Choroid plexus epithelial cell (primary cell): Measurements from ENCODE around the gene EPHA2.
"Not testable (repeated sequence)": the region's sequence is repeated elsewhere in the genome, so short reads cannot be mapped to it uniquely, and the experiment has no call there.

ENCODE experiments used
- DNase-seq: peaks from one replicate; pipeline ENCODE4 v3.0.0-alpha.2; 2010; ENCODE audit warnings: low read depth
- H3K4me3 ChIP-seq: 2 replicates; pipeline ENCODE4 v1.5.1; 2011; ENCODE audit warnings: low read depth, mild to moderate bottlenecking, control low read depth, low read length, moderate library complexity
- TF ChIP-seq, protein P1 (sequence below): conservative IDR thresholded peaks from 2 replicates; pipeline ENCODE4 v1.5.1; 2011; ENCODE audit warnings: low read depth, mild to moderate bottlenecking, control low read depth, inconsistent platforms, low read length, moderate library complexity

The EPHA2 gene

DNA sequence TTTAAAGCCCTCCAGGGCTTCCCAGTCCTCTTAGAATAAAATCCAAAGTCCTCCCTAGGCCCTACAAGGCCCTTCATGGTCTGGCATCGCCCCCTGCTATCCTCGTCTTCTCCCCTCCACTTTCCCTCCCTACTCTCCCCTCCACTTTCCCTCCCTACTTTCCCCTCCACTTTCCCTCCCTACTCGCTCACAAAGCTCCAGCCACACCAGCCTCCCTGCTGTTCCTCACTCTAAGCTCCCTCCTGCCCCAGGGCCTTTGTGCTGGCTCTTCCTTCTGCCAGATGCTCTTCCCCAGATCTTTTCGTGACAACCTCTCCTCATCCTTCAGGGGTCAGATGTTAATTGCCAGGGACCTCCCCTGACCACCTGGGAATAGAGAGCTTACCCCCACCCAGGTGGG, 43.8 kb upstream of the EPHA2 start:
- TF ChIP-seq, protein P1, sequence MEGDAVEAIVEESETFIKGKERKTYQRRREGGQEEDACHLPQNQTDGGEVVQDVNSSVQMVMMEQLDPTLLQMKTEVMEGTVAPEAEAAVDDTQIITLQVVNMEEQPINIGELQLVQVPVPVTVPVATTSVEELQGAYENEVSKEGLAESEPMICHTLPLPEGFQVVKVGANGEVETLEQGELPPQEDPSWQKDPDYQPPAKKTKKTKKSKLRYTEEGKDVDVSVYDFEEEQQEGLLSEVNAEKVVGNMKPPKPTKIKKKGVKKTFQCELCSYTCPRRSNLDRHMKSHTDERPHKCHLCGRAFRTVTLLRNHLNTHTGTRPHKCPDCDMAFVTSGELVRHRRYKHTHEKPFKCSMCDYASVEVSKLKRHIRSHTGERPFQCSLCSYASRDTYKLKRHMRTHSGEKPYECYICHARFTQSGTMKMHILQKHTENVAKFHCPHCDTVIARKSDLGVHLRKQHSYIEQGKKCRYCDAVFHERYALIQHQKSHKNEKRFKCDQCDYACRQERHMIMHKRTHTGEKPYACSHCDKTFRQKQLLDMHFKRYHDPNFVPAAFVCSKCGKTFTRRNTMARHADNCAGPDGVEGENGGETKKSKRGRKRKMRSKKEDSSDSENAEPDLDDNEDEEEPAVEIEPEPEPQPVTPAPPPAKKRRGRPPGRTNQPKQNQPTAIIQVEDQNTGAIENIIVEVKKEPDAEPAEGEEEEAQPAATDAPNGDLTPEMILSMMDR: no peak

DNA sequence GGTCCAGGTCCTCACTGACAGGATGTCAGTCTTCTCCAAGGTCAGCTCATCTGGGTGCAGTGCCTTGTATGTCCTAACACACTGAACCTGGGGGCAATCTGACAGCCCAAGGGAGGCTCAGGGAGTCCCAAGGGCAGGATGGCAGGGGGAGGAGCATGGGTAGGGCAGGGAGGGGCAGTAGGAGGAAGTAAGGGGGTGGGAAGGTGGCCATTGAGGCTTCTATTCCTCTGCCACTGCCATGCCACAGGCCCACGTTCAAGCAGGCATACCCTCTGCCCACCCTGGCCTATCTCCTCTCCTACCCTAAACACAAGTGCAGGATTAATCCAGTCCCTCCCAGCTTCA, 43.3 kb upstream of the EPHA2 start:
- DNase-seq: no peak
- H3K4me3 ChIP-seq: no peak overlapping the region
- TF ChIP-seq, protein P1: no peak

More for the DNA sequence above, 43.8 kb upstream of the EPHA2 start:
- no peak for DNase-seq
- H3K4me3 ChIP-seq: no peak overlapping the region

DNA sequence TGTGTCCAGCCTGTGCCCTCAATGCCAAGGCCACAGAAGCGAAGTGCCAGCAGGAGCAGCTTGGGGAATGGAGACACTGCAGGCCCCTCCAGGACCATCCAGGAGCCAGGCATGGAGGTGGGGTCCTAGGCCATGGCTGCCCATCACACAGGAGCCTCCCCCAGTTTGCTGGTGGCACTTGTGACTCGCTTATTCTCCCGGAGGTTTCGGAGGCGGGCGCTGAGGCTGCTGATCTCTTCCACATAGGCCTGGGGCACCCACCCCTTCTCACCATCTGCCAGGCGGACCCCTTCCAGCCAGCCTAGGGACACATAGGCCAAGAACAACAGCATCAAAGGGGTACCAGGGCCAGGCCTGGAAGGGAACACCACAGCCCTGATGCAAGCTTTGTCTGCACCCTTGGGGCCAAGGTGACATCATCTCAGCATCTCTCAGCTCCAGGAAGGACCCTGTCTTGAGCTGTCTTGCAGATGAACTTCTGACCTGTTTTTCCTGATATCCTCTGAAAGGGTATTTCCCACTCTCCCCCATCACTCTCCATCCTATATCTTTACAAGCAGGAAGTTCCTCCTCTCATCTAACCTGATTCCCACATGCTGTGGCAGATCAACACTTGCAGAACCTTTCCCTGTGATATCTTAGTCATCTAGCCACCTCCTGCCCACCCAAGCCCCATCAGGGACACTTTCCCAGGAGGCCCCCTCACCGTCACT, 42.7 kb upstream of the EPHA2 start:
- H3K4me3 ChIP-seq: no peak overlapping the region
- TF ChIP-seq, protein P1: no peak
- DNase-seq: no peak

DNA sequence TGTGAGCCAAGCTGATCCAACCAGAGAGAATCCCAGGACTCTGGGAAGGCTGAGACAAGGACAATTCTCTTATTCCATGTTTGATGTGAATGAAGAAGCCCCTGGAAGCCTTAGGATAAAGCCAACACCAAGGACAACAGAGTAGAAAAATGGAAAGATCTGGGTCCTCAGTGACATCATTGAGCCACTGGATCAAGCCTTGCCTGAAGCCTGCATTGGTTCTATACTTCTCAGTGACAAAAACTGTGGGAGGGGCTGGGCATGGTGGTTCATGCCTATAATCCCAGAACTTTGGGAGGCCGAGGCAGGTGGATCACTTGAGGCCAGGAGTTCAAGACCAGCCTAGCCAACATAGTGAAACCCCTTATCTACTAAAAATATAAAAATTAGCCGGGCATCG, 41.0 kb upstream of the EPHA2 start:
- H3K4me3 ChIP-seq: no peak overlapping the region
- no peak for DNase-seq
- TF ChIP-seq, protein P1: no peak

DNA sequence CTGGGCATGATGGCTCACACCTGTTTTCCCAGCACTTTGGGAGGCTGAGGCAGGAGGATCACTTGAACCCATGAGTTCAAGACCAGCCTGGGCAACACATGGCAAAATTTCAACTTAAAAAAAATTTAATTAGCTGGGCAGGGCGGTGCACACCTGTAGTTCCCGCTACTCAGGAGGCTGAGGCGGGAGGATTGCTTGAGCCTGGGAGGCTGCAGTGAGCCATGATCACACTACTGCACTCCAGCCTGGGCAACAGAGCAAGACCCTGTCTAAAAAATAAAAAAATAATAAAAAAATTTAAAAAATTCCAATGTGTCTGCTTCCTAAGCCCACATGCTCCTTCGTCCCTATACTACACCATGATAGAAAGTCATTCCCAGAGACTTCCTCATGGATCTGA, 40.3 kb upstream of the EPHA2 start:
- DNase-seq, H3K4me3 ChIP-seq: not testable (repeated sequence)

DNA sequence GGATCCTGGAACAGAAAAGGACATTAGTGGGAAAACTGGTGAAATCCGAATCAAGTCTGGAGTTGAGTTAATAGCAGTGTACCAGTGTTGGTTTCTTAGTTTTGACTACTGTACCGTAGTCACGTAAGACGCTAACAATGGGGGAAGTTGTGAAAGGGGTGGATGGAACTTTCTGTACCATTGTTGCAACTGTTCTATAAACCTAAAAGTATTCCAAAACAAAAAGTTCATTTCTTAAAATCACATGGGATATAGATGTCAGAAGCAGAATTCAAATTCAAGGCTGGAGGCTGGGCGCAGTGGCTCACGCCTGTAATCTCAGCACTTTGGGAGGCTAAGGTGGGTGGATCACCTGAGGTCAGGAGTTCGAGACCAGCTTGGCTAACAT, 39.6 kb upstream of the EPHA2 start:
- no peak for DNase-seq
- no peak overlapping the region for H3K4me3 ChIP-seq
- TF ChIP-seq, protein P1: no peak

DNA sequence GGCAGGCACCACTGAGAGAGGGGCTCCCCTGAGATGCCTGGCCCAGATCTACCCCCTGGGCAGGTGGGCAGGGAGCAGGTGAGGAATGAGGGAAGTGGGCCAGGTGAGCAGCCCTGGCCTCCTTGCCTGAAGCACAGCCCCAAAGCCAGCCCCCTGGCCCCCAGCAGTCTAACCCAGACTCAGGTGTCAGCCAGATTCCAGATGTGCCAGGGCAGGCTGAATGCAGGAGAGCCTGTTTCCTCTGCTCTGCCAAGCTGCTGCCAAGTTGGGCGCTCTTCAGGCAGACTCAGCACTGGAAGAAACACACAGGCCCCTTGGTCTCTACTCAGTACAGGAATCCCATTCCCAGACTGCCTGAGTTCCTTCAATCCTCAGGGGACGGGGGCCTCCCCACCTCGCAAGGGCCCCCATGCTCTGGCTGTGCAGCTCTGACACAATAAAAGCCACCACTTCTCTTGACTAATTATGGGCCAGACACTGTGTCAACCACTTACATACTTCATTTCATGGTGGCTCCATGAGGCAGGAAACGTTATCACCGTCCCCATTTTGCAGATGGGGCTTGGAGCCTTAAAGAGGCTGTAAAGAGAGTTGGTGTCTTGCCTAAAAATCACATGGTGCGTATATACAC, 36.2 kb upstream of the EPHA2 start:
- TF ChIP-seq, protein P1: no peak
- no peak overlapping the region for H3K4me3 ChIP-seq
- no peak for DNase-seq
